Occipital lobe (tissue), 1 donor: ENCODE results near the gene PMFBP1. TPM values are rescaled to one million over a fixed set of nuclear protein-coding genes. Genes with fewer than 3 reads are reported as not detected.

ENCODE experiments used
- total RNA-seq: library from RNA; depleted of rRNA; stranded (reverse); fragments of >200 nt; gene quantifications from one replicate; pipeline ENCODE4 v1.2.3, GENCODE V29; 2014

Gene PMFBP1
- total RNA-seq, 1 donor from 2014 or later = 2.5 TPM

Other genes with a start within 250 kb of the PMFBP1 start
- 0.16 TPM for gene PKD1L3, start 171.8 kb downstream of the PMFBP1 start, total RNA-seq
- 3.9 TPM for gene DHODH, start 163.4 kb downstream of the PMFBP1 start, total RNA-seq
- 1.4 TPM for gene HP, start 117.7 kb downstream of the PMFBP1 start, total RNA-seq
- gene HPR, start 108.9 kb downstream of the PMFBP1 start, total RNA-seq = not detected
- 10.6 TPM for gene TXNL4B, start 78.5 kb downstream of the PMFBP1 start, total RNA-seq
- gene DHX38, start 78.3 kb downstream of the PMFBP1 start, total RNA-seq = 44.6 TPM